Skeletal muscle satellite cell (primary cell): ENCODE measurements around the gene OTOG.

Source experiments
- H3K27me3 ChIP-seq: 2 replicates; pipeline ENCODE4 v1.7.0; 2013; ENCODE audit warnings: low read length; ENCODE audit not compliant: control insufficient read depth, insufficient read depth
- H3K36me3 ChIP-seq: 2 replicates; pipeline ENCODE4 v1.7.0; 2013; ENCODE audit warnings: mild to moderate bottlenecking, control low read depth, low read length; ENCODE audit not compliant: insufficient read depth
- H3K4me1 ChIP-seq: 2 replicates; pipeline ENCODE4 v1.7.0; 2013; ENCODE audit warnings: low read length; ENCODE audit not compliant: control insufficient read depth, insufficient read depth
- H3K4me2 ChIP-seq: 2 replicates; pipeline ENCODE4 v1.7.0; 2013; ENCODE audit warnings: mild to moderate bottlenecking, low read length
- H3K4me3 ChIP-seq: 2 replicates; pipeline ENCODE4 v1.7.0; 2013; ENCODE audit warnings: low read length
- H3K9ac ChIP-seq: 2 replicates; pipeline ENCODE4 v1.7.0; 2013; ENCODE audit warnings: mild to moderate bottlenecking, low read depth, low read length, moderate library complexity
- H3K9me3 ChIP-seq: replicated peaks from 2 replicates; pipeline ENCODE4 v1.7.0; 2013; ENCODE audit warnings: mild to moderate bottlenecking, control low read depth, low read length

OTOG gene

GRCh38 chr11:17510507-17511206 is 36.4 kb upstream of the OTOG start:
- H3K9me3 ChIP-seq: no peaks in the 10 kb centered on the region
- peaks cover 4% of the 10 kb centered on the region for H3K4me1 ChIP-seq
- no peaks in the 10 kb centered on the region for H3K36me3 ChIP-seq
- no peak overlapping the region for H3K4me2 ChIP-seq
- H3K9ac ChIP-seq: no peak overlapping the region
- no peak overlapping the region for H3K4me3 ChIP-seq
- H3K27me3 ChIP-seq: peaks cover 80% of the 10 kb centered on the region

GRCh38 chr11:17511571-17511970 is 35.5 kb upstream of the OTOG start:
- Histone ChIP-seq H3K4me2 (no peak overlapping the region), H3K27me3 (peaks cover 79% of the 10 kb centered on the region), H3K36me3 (no peaks in the 10 kb centered on the region)

GRCh38 chr11:17512101-17512500 is 35.0 kb upstream of the OTOG start:
- no peak overlapping the region for H3K4me3 ChIP-seq
- no peak overlapping the region for H3K4me2 ChIP-seq
- H3K27me3 ChIP-seq: peaks cover 79% of the 10 kb centered on the region
- H3K36me3 ChIP-seq: no peaks in the 10 kb centered on the region
- no peak overlapping the region for H3K9ac ChIP-seq
- peaks cover 4% of the 10 kb centered on the region for H3K4me1 ChIP-seq
- no peaks in the 10 kb centered on the region for H3K9me3 ChIP-seq

More at GRCh38 chr11:17511571-17511970, 35.5 kb upstream of the OTOG start:
- no peaks in the 10 kb centered on the region for H3K9me3 ChIP-seq
- no peak overlapping the region for H3K9ac ChIP-seq
- H3K4me3 ChIP-seq: no peak overlapping the region
- peaks cover 4% of the 10 kb centered on the region for H3K4me1 ChIP-seq

GRCh38 chr11:17513853-17514252 is 33.2 kb upstream of the OTOG start:
- no peak overlapping the region for H3K9ac ChIP-seq
- H3K4me2 ChIP-seq: no peak overlapping the region
- peaks cover 2% of the 10 kb centered on the region for H3K4me1 ChIP-seq
- H3K36me3 ChIP-seq: no peaks in the 10 kb centered on the region
- H3K27me3 ChIP-seq: peaks cover 82% of the 10 kb centered on the region
- H3K9me3 ChIP-seq: no peaks in the 10 kb centered on the region
- no peak overlapping the region for H3K4me3 ChIP-seq

GRCh38 chr11:17514476-17514875 is 32.6 kb upstream of the OTOG start:
- peaks cover 84% of the 10 kb centered on the region for H3K27me3 ChIP-seq
- H3K9ac ChIP-seq: no peak overlapping the region
- no peak overlapping the region for H3K4me3 ChIP-seq
- H3K9me3 ChIP-seq: no peaks in the 10 kb centered on the region
- H3K4me2 ChIP-seq: no peak overlapping the region
- no peaks in the 10 kb centered on the region for H3K4me1 ChIP-seq
- no peaks in the 10 kb centered on the region for H3K36me3 ChIP-seq

GRCh38 chr11:17515443-17516176 is 31.4 kb upstream of the OTOG start:
- Histone ChIP-seq H3K9me3 (no peaks in the 10 kb centered on the region), H3K9ac (no peak overlapping the region), H3K4me1 (no peaks in the 10 kb centered on the region), H3K36me3 (no peaks in the 10 kb centered on the region), H3K4me3 (no peak overlapping the region), H3K27me3 (peaks cover 87% of the 10 kb centered on the region), H3K4me2 (no peak overlapping the region)

- no peak overlapping the region for H3K9ac ChIP-seq
Measured at GRCh38 chr11:17516551-17517150, 30.4 kb upstream of the OTOG start.

GRCh38 chr11:17517186-17517585 is 29.9 kb upstream of the OTOG start:
- no peaks in the 10 kb centered on the region for H3K4me1 ChIP-seq
- H3K4me2 ChIP-seq: no peak overlapping the region
- H3K27me3 ChIP-seq: peaks cover 76% of the 10 kb centered on the region
- H3K9ac ChIP-seq: no peak overlapping the region
- no peaks in the 10 kb centered on the region for H3K9me3 ChIP-seq
- H3K36me3 ChIP-seq: no peaks in the 10 kb centered on the region
- H3K4me3 ChIP-seq: no peak overlapping the region

More at GRCh38 chr11:17516551-17517150, 30.4 kb upstream of the OTOG start:
- Histone ChIP-seq H3K36me3 (no peaks in the 10 kb centered on the region), H3K4me1 (no peaks in the 10 kb centered on the region), H3K4me2 (no peak overlapping the region), H3K4me3 (no peak overlapping the region), H3K27me3 (peaks cover 81% of the 10 kb centered on the region), H3K9me3 (no peaks in the 10 kb centered on the region)

GRCh38 chr11:17518366-17518765 is 28.7 kb upstream of the OTOG start:
- Histone ChIP-seq H3K4me3 (no peak overlapping the region), H3K4me1 (no peaks in the 10 kb centered on the region), H3K9ac (no peak overlapping the region), H3K9me3 (no peaks in the 10 kb centered on the region), H3K36me3 (no peaks in the 10 kb centered on the region), H3K4me2 (no peak overlapping the region), H3K27me3 (peaks cover 70% of the 10 kb centered on the region)

GRCh38 chr11:17519061-17519885 is 27.8 kb upstream of the OTOG start:
- H3K27me3 ChIP-seq: peaks cover 73% of the 10 kb centered on the region
- H3K9ac ChIP-seq: no peak overlapping the region
- no peak overlapping the region for H3K4me3 ChIP-seq
- H3K9me3 ChIP-seq: no peaks in the 10 kb centered on the region
- no peaks in the 10 kb centered on the region for H3K4me1 ChIP-seq
- no peaks in the 10 kb centered on the region for H3K36me3 ChIP-seq
- H3K4me2 ChIP-seq: no peak overlapping the region
